Parathyroid adenoma (tissue), 2 donors: ENCODE results near the gene TMEM165.

ENCODE experiments used
- H2AFZ ChIP-seq: fragments of 300-600 bp; sonication (generic); one replicate; pipeline ENCODE4 v1.7.0; 2017; ENCODE audit warnings: antibody characterized with exemption, mild to moderate bottlenecking
- H3K27ac ChIP-seq: fragments of 300-600 bp; sonication (generic); one replicate; pipeline ENCODE4 v1.7.0; 2017
- H3K27me3 ChIP-seq: fragments of 300-600 bp; sonication (generic); one replicate; pipeline ENCODE4 v1.7.0; 2017; ENCODE audit warnings: low read length; ENCODE audit not compliant: control insufficient read depth, insufficient read depth
- H3K36me3 ChIP-seq: fragments of 300-600 bp; sonication (generic); one replicate; pipeline ENCODE4 v1.7.0; 2017; ENCODE audit warnings: low read length; ENCODE audit not compliant: control insufficient read depth, insufficient read depth
- H3K4me1 ChIP-seq: fragments of 300-600 bp; sonication (generic); one replicate; pipeline ENCODE4 v1.7.0; 2017; ENCODE audit warnings: control low read depth
- H3K4me2 ChIP-seq: fragments of 300-600 bp; sonication (generic); one replicate; pipeline ENCODE4 v1.7.0; 2017; ENCODE audit warnings: low read length
- H3K4me3 ChIP-seq: fragments of 300-600 bp; sonication (generic); one replicate; pipeline ENCODE4 v1.7.0; 2017; ENCODE audit warnings: low read depth, low read length
- H3K79me2 ChIP-seq: fragments of 300-600 bp; sonication (generic); one replicate; pipeline ENCODE4 v1.7.0; 2017; ENCODE audit warnings: control low read depth
- H3K9ac ChIP-seq: fragments of 300-600 bp; sonication (generic); one replicate; pipeline ENCODE4 v1.7.0; 2017; ENCODE audit warnings: mild to moderate bottlenecking
- H3K9me3 ChIP-seq: fragments of 300-600 bp; sonication (generic); one replicate; pipeline ENCODE4 v1.7.0; 2017; ENCODE audit warnings: low read length; ENCODE audit not compliant: control insufficient read depth
- TF ChIP-seq, protein P1 (sequence below): fragments of 300-600 bp; sonication (generic); IDR thresholded peaks from one replicate; pipeline ENCODE4 v1.7.0; 2017; ENCODE audit warnings: antibody characterized with exemption, mild to moderate bottlenecking
- donor health status: primary hyperparathyroidism.

The TMEM165 gene

DNA sequence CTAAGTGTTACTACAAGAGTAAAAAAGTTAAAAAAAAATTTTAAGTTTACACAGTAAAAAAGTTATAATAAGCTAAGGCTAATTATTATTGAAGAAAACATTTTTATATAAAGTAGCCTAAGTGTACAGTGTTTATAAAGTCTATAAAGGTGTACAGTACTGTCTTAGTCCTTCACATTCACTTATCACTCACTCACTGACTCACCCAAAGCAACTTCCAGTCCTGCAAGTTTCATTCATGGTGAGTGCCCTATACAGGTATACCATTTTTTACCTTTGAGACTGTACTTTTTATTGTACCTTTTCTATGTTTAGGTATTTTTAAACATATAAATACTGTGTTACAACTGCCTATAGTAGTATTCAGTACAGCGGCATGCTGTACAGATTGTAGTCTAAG, 74.2 kb downstream of the TMEM165 start:
- no peaks in the 10 kb centered on the region for H3K9me3 ChIP-seq
- no peaks in the 10 kb centered on the region for H3K27me3 ChIP-seq
- H3K27ac ChIP-seq = no peak overlapping the region
- TF ChIP-seq, protein P1, sequence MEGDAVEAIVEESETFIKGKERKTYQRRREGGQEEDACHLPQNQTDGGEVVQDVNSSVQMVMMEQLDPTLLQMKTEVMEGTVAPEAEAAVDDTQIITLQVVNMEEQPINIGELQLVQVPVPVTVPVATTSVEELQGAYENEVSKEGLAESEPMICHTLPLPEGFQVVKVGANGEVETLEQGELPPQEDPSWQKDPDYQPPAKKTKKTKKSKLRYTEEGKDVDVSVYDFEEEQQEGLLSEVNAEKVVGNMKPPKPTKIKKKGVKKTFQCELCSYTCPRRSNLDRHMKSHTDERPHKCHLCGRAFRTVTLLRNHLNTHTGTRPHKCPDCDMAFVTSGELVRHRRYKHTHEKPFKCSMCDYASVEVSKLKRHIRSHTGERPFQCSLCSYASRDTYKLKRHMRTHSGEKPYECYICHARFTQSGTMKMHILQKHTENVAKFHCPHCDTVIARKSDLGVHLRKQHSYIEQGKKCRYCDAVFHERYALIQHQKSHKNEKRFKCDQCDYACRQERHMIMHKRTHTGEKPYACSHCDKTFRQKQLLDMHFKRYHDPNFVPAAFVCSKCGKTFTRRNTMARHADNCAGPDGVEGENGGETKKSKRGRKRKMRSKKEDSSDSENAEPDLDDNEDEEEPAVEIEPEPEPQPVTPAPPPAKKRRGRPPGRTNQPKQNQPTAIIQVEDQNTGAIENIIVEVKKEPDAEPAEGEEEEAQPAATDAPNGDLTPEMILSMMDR = no peak
- no peaks in the 10 kb centered on the region for H3K36me3 ChIP-seq
- no peaks in the 10 kb centered on the region for H3K79me2 ChIP-seq
- H2AFZ ChIP-seq = no peak overlapping the region
- H3K4me2 ChIP-seq = no peak overlapping the region
- no peak overlapping the region for H3K4me3 ChIP-seq
- no peaks in the 10 kb centered on the region for H3K4me1 ChIP-seq
- no peak overlapping the region for H3K9ac ChIP-seq
